Measurements from ENCODE around the gene FAM120C. TPM values are rescaled to one million over a fixed set of nuclear protein-coding genes. Genes with fewer than 3 reads are reported as not detected.

Gene FAM120C
- total and polyA plus RNA-seq, 2 of the 4 experiments (the other 2 are of a cell fraction) = 3.4 to 3.6 TPM

DNA sequence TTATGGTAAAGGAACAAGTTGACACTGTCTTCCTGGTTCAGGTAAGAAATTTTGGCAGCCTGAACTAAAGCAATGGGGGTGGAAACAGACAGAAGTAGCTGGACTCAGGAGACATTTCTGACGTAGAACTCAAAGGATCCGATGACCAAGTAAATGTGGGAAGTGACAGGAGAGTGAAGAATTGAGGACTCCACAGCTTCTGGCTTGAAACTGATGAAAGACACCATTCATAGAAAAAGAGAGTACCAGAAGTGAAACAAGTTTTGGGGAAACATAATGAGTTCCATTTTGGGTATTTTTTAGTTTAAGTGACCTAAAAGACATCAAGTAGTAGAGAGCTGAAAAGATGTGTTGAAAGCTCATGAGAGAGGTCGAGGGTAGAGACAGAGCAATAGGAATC lies 5.7 kb downstream of the FAM120C start:
- Histone ChIP-seq H3K9me3 (ENCODE audit: control insufficient read depth, insufficient read depth, low read length) (no peaks in the 10 kb centered on the region), H2AFZ (replicated peaks; ENCODE audit: low read length, poor library complexity) (no peak overlapping the region), H2BK20ac (ENCODE audit: low read depth, low read length) (no peak overlapping the region), H3K9ac (ENCODE audit: low read depth, low read length) (no peak overlapping the region), H3K36me3 (ENCODE audit: control insufficient read depth, insufficient read depth, low read length) (peaks cover 4% of the 10 kb centered on the region), H4K91ac (ENCODE audit: insufficient read depth, low read depth, low read length) (peak overlapping the region; percentile 30; the same call in 1 of the 2 replicates), H4K5ac (ENCODE audit: low read depth, low read length) (0 out of 2 replicates have a peak overlapping the region, but pooled peaks have one; percentile 54), H3K4me1 (ENCODE audit: control insufficient read depth, insufficient read depth, low read length) (peaks cover 5% of the 10 kb centered on the region), H2AK9ac (replicated peaks; ENCODE audit: low read depth, low read length, poor library complexity) (no peak overlapping the region), H4K20me1 (ENCODE audit: insufficient read depth, low read length) (no peaks in the 10 kb centered on the region; the same call in 1 of the 2 replicates), H2BK15ac (ENCODE audit: low read depth, low read length) (no peak overlapping the region), H3K27ac (ENCODE audit: insufficient read depth, low read length) (peak overlapping the region; percentile 2; the same call in 1 of the 2 replicates), H3K79me1 (ENCODE audit: low read depth in 1 of 2, low read length in 2 of 2) (peaks cover 5 to 23% of the 10 kb centered on the region in 2 experiments), H3K4me2 (ENCODE audit: low read depth, low read length) (peak overlapping the region; percentile 99), H3K4me3 (ENCODE audit: insufficient read depth, low read depth, low read length) (no peak overlapping the region), H3K23ac (ENCODE audit: low read depth, low read length) (no peak overlapping the region), H3K9me1 (ENCODE audit: insufficient read depth, low read length) (peaks cover 2% of the 10 kb centered on the region; the same call in 1 of the 2 replicates), H3K56ac (ENCODE audit: extremely low read depth, insufficient read depth, low read length) (0 out of 2 replicates have a peak overlapping the region, but pooled peaks have one; percentile 8), H3K27me3 (ENCODE audit: control insufficient read depth, insufficient read depth, low read length) (no peaks in the 10 kb centered on the region), H4K8ac (ENCODE audit: low read depth in 2 of 2, low read length in 2 of 2) (peak overlapping the region in 1 of 2 experiments; percentile 19; a peak in 2 of 4 replicates), H2AK5ac (ENCODE audit: low read depth, low read length) (no peak overlapping the region), H3K18ac (ENCODE audit: low read depth, low read length) (peak overlapping the region; percentile 80; the same call in 1 of the 2 replicates), H3K4ac (ENCODE audit: low read depth, low read length) (no peak overlapping the region; the same call in 1 of the 2 replicates), H3K14ac (replicated peaks; ENCODE audit: low read depth, low read length) (peak overlapping the region; percentile 34; the same call in 1 of the 2 replicates), H2BK5ac (ENCODE audit: low read depth, low read length, poor library complexity, severe bottlenecking) (peak overlapping the region; percentile 85), H2BK120ac (ENCODE audit: low read depth, low read length) (no peak overlapping the region)
- TF ChIP-seq MAFK (IDR thresholded peaks at IDR 0.05; ENCODE audit: low read depth, low read length) (no peak), RFX5 (IDR thresholded peaks at IDR 0.05; ENCODE audit: low read depth, low read length) (no peak), SMC3 (IDR thresholded peaks at IDR 0.05; ENCODE audit: low read depth, low read length) (no peak), BHLHE40 (IDR thresholded peaks at IDR 0.05; ENCODE audit: low read depth, low read length) (no peak), FOS (IDR thresholded peaks at IDR 0.05; ENCODE audit: low read depth, low read length) (no peak), RCOR1 (IDR thresholded peaks at IDR 0.05; ENCODE audit: insufficient replicate concordance, low read length) (no peak), MXI1 (IDR thresholded peaks at IDR 0.05; ENCODE audit: borderline replicate concordance, low read depth, low read length) (no peak), CHD1 (IDR thresholded peaks at IDR 0.05; ENCODE audit: low read depth, low read length) (no peak), POLR2A (IDR thresholded peaks at IDR 0.05; ENCODE audit: low read depth, low read length) (no peak), RAD21 (IDR thresholded peaks at IDR 0.05; ENCODE audit: low read length) (no peak), NFE2L2 (IDR thresholded peaks at IDR 0.05; ENCODE audit: low read depth, low read length) (no peak), CEBPB (IDR thresholded peaks at IDR 0.05; ENCODE audit: low read depth, low read length) (no peak), MAZ (IDR thresholded peaks at IDR 0.05; ENCODE audit: borderline replicate concordance, low read depth, low read length) (no peak)
- TF ChIP-seq, protein P1, sequence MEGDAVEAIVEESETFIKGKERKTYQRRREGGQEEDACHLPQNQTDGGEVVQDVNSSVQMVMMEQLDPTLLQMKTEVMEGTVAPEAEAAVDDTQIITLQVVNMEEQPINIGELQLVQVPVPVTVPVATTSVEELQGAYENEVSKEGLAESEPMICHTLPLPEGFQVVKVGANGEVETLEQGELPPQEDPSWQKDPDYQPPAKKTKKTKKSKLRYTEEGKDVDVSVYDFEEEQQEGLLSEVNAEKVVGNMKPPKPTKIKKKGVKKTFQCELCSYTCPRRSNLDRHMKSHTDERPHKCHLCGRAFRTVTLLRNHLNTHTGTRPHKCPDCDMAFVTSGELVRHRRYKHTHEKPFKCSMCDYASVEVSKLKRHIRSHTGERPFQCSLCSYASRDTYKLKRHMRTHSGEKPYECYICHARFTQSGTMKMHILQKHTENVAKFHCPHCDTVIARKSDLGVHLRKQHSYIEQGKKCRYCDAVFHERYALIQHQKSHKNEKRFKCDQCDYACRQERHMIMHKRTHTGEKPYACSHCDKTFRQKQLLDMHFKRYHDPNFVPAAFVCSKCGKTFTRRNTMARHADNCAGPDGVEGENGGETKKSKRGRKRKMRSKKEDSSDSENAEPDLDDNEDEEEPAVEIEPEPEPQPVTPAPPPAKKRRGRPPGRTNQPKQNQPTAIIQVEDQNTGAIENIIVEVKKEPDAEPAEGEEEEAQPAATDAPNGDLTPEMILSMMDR (conservative IDR thresholded peaks at IDR 0.05; ENCODE audit: low read depth, low read length) = no peak
- TF ChIP-seq, protein P2, sequence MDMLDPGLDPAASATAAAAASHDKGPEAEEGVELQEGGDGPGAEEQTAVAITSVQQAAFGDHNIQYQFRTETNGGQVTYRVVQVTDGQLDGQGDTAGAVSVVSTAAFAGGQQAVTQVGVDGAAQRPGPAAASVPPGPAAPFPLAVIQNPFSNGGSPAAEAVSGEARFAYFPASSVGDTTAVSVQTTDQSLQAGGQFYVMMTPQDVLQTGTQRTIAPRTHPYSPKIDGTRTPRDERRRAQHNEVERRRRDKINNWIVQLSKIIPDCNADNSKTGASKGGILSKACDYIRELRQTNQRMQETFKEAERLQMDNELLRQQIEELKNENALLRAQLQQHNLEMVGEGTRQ (IDR thresholded peaks at IDR 0.05; ENCODE audit: low read depth, low read length) = no peak
- dilution Hi-C loops (cut with HindIII; ENCODE audit: low sequenced_read_pairs, unreplicated experiment) (no loop called here), intact Hi-C loops (cut with micrococcal nuclease) (no loop called here), in situ Hi-C loops (cut with MboI; ENCODE audit: low sequenced_read_pairs) (no loop called here)
- WGBS, 2 experiments (ENCODE audit: extremely low coverage in 2 of 2, insufficient read length in 1 of 2) = 100% methylated on average over 2 of the region's 3 CpGs; no CpG with 5 or more reads in 1 of the 2 experiments
- ATAC-seq (ENCODE audit: low read depth) = no peak
- BruUV-seq (replicated peaks) = no TSS peak
- no peak for DNase-seq
- CTCF ChIA-PET = interaction anchor here (0.5 kb wide), 1 partner anchor 82 kb away, joined by 3 read pairs; no protein-coding TSS in a partner anchor
- POLR2A ChIA-PET (ENCODE audit: unreplicated experiment) = no interaction called here

Measured in IMR-90 (cell line).